GM12878 (cell line): Measurements from ENCODE around the gene PYGM. TPM values are rescaled to one million over a fixed set of nuclear protein-coding genes. Genes with fewer than 3 reads are reported as not detected.

Experiments used
- ATAC-seq: fragments of 200-7000 bp; cut with Tn5 transposase; 3 replicates; pipeline ENCODE4 v1.9.1; 2020; ENCODE audit warnings: mild to moderate bottlenecking, moderate library complexity
- BruUV-seq: library from RNA; stranded (reverse); fragments of 400-500 nt; replicated peaks from 2 replicates; lab custom pipeline; 2021; lab: Mats Ljungman, UMichigan
- CTCF ChIA-PET: fragments of 300-600 bp; sonication (Branson Sonifier 250); formaldehyde crosslinking; extraction: SDS; loops from one replicate; lab custom pipeline; 2021; ENCODE audit warnings: inconsistent platforms; lab: Yijun Ruan, JAX
- POLR2A ChIA-PET: fragments of 350-600 bp; formaldehyde crosslinking; extraction: SDS; loops from one replicate; lab custom pipeline; 2021; ENCODE audit warnings: inconsistent platforms; lab: Charles Lee
- RAD21 ChIA-PET: fragments of 300-600 bp; sonication (Branson Sonifier 250); formaldehyde crosslinking; loops from one replicate; lab custom pipeline; 2023; ENCODE audit warnings: antibody characterized with exemption; ENCODE audit not compliant: unreplicated experiment; lab: Charles Lee
- SMC1A ChIA-PET: fragments of 300-600 bp; sonication (Branson Sonifier 250); formaldehyde crosslinking; loops from one replicate; lab custom pipeline; 2023; ENCODE audit not compliant: unreplicated experiment, uncharacterized antibody; lab: Charles Lee
- DNase-seq: peaks from one replicate; pipeline ENCODE4 v3.0.0-alpha.2; 2011; ENCODE audit warnings: low read depth, low spot score
- FAIRE-seq: peaks from 3 replicates; lab custom pipeline; 2011; peaks lifted over from hg19 to GRCh38; lab: Jason Lieb, UNC
- H2AFZ ChIP-seq: 2 replicates; pipeline ENCODE4 v1.6.0; 2011; ENCODE audit warnings: low read depth, low read length, control low read depth; ENCODE audit not compliant: control insufficient read depth
- H3K27ac ChIP-seq: 2 replicates; pipeline ENCODE4 v1.5.1; 2011; ENCODE audit warnings: control low read depth; ENCODE audit not compliant: control insufficient read depth, insufficient read depth
- H3K27me3 ChIP-seq, 2 experiments: replicated peaks in 1 of 2; 2 replicates each; pipeline versions ENCODE4 v1.6.0 to v1.6.1; 2011; ENCODE audit warnings: low read length in 1 of 2; ENCODE audit not compliant: control insufficient read depth in 2 of 2, insufficient read depth in 2 of 2
- H3K36me3 ChIP-seq, 2 experiments: 2 replicates each; pipeline ENCODE4 v1.5.1; 2011; ENCODE audit warnings: low read length in 1 of 2; ENCODE audit not compliant: control insufficient read depth in 2 of 2, insufficient read depth in 2 of 2
- H3K4me1 ChIP-seq: 2 replicates; pipeline ENCODE4 v1.6.1; 2011; ENCODE audit warnings: mild to moderate bottlenecking, low read length, moderate library complexity, mixed read lengths; ENCODE audit not compliant: control insufficient read depth, insufficient read depth
- H3K4me2 ChIP-seq: 2 replicates; pipeline ENCODE4 v1.6.0; 2011; ENCODE audit warnings: control low read depth; ENCODE audit not compliant: control insufficient read depth, insufficient read depth
- H3K4me3 ChIP-seq: fragments of 200-600 bp; sonication (generic); 2 replicates; pipeline ENCODE4 v1.5.1; 2016
- H3K79me2 ChIP-seq: 2 replicates; pipeline ENCODE4 v1.6.0; 2011; ENCODE audit warnings: low read length; ENCODE audit not compliant: control insufficient read depth, insufficient read depth
- H3K9ac ChIP-seq: 2 replicates; pipeline ENCODE4 v1.8.0; 2011; ENCODE audit warnings: low read length, control low read depth, mixed read lengths; ENCODE audit not compliant: control insufficient read depth, insufficient read depth
- H3K9me3 ChIP-seq: replicated peaks from 3 replicates; pipeline ENCODE4 v1.5.1; 2011; ENCODE audit warnings: mild to moderate bottlenecking, low read length; ENCODE audit not compliant: control insufficient read depth, insufficient read depth
- H4K20me1 ChIP-seq: 2 replicates; pipeline ENCODE4 v1.6.0; 2011; ENCODE audit not compliant: control insufficient read depth, insufficient read depth
- IRF4 ChIP-seq: IDR thresholded peaks from 2 replicates; pipeline ENCODE4 v1.6.1; 2011; ENCODE audit warnings: low read depth, low read length
- KAT2A ChIP-seq: conservative IDR thresholded peaks from 2 replicates; pipeline ENCODE4 v1.6.1; 2011; ENCODE audit warnings: low read depth, low read length; ENCODE audit not compliant: control insufficient read depth
- MTA3 ChIP-seq: IDR thresholded peaks from 2 replicates; pipeline ENCODE4 v1.6.1; 2012; ENCODE audit warnings: low read length, inconsistent platforms, borderline replicate concordance
- NRF1 ChIP-seq: conservative IDR thresholded peaks from 2 replicates; pipeline ENCODE4 v1.6.1; 2011; ENCODE audit warnings: mild to moderate bottlenecking, low read depth, low read length, improper control_type of control experiment
- POLR2A ChIP-seq: IDR thresholded peaks from 2 replicates; pipeline ENCODE4 v1.6.1; 2011; ENCODE audit warnings: low read depth, mild to moderate bottlenecking, low read length
- SMC3 ChIP-seq: IDR thresholded peaks from 2 replicates; pipeline ENCODE4 v1.6.1; 2011; ENCODE audit warnings: low read length, improper control_type of control experiment, borderline replicate concordance
- WRNIP1 ChIP-seq: IDR thresholded peaks from 2 replicates; pipeline ENCODE4 v1.6.1; 2011; ENCODE audit warnings: low read depth, low read length, improper control_type of control experiment, borderline replicate concordance
- ZBED1 ChIP-seq: IDR thresholded peaks from 2 replicates; pipeline ENCODE4 v1.6.1; 2016; ENCODE audit warnings: borderline replicate concordance
- ZNF24 ChIP-seq: fragments of 450-650 bp; IDR thresholded peaks from 2 replicates; pipeline ENCODE4 v1.6.1; 2017; ENCODE audit warnings: antibody characterized with exemption, mild to moderate bottlenecking
- WGBS: methylation state at CpG from one replicate; pipeline ENCODE4 v1.1.6; 2016; ENCODE audit warnings: low lambda C conversion rate; ENCODE audit not compliant: insufficient replicate concordance, insufficient coverage; ENCODE audit errors: missing lambda C conversion rate; 5-methylcytosine and 5-hydroxymethylcytosine counted together
- in situ Hi-C: fragments of 300-500 bp; cut with MboI; formaldehyde crosslinking; loops from 9 replicates; pipeline ENCODE4 v1.14.3; 2018; ENCODE audit warnings: mixed read lengths
- intact Hi-C: fragments of 100-400 bp; cut with micrococcal nuclease; formaldehyde crosslinking; loops from one replicate; pipeline ENCODE4 v1.14.2; 2022; ENCODE audit not compliant: unreplicated experiment
- polyA plus RNA-seq, 11 experiments: library from polyadenylated mRNA; depleted of rRNA in 4 of 11; unstranded in 6 of 11; stranded (reverse) in 5 of 11; fragments of >200 nt; fragmentation: Nextera tagmentation in 4 of 11; fragmentation: Illumina TruSeq in 1 of 11; extraction: Ambion mirVana in 4 of 11; extraction: Trizol in 1 of 11; gene quantifications; 1 replicate in 1 of 11; 2 replicates in 10 of 11; pipeline versions ENCODE4 v1.2.1 to v1.2.3, GENCODE V29; 2011 to 2016; ENCODE audit warnings: inconsistent platforms in 2 of 11, missing spikeins in 2 of 11, low read depth in 1 of 11
- total RNA-seq, 4 experiments: library from RNA; depleted of rRNA in 3 of 4; stranded (reverse); fragments of >200 nt in 3 of 4; fragmentation: Illumina TruSeq in 1 of 4; extraction: Trizol in 1 of 4; gene quantifications; 2 replicates each; pipeline versions ENCODE4 v1.2.1 to v1.2.3, GENCODE V29; 2013 to 2021

PYGM gene
- total and polyA plus RNA-seq, 10 of the 15 experiments (the other 5 are each of a cell fraction or from before 2014, with no cell fraction given), result 0.04 to 3.7 (median 0.27) TPM; not detected in 1

GRCh38 chr11:64710418-64711137, 49.2 kb downstream of the PYGM start:
- no peak overlapping the region for H3K4me2 ChIP-seq
- 34% methylated on average over 13 of the region's 13 CpGs for WGBS
- SMC1A ChIA-PET, result interaction anchor here (0.6 kb wide), 1 partner anchor 431 kb away, joined by 3 read pairs; no protein-coding TSS in a partner anchor
- H3K9me3 ChIP-seq, result no peaks in the 10 kb centered on the region
- POLR2A ChIA-PET, result interaction anchor here (0.5 kb wide), 1 partner anchor 108 kb away, joined by 3 read pairs; no protein-coding TSS in a partner anchor
- H3K4me1 ChIP-seq, result peaks cover 7% of the 10 kb centered on the region
- no peak for DNase-seq
- H3K27ac ChIP-seq, result no peak overlapping the region
- peaks cover 4 to 10% of the 10 kb centered on the region in 2 experiments; a peak in 3 of 4 replicates for H3K27me3 ChIP-seq
- TF ChIP-seq NRF1, result no peak
- no peak for TF ChIP-seq POLR2A
- TF ChIP-seq MTA3, result no peak
- TF ChIP-seq SMC3, result no peak
- TF ChIP-seq IRF4, result no peak
- TF ChIP-seq ZBED1, result no peak
- TF ChIP-seq ZNF24, result no peak
- no peak for TF ChIP-seq KAT2A
- TF ChIP-seq WRNIP1, result no peak
- H3K4me3 ChIP-seq, result no peak overlapping the region
- FAIRE-seq, result no peak
- CTCF ChIA-PET, result interaction anchor here (0.7 kb wide), 1 partner anchor 22 kb away, joined by 3 read pairs; no protein-coding TSS in a partner anchor
- H4K20me1 ChIP-seq, result no peaks in the 10 kb centered on the region
- RAD21 ChIA-PET, result no interaction called here
- H3K36me3 ChIP-seq, result no peaks in the 10 kb centered on the region
- no peak overlapping the region for H3K9ac ChIP-seq
- no TSS peak for BruUV-seq
- H2AFZ ChIP-seq, result no peak overlapping the region
- in situ Hi-C loops, result no loop called here
- no peaks in the 10 kb centered on the region for H3K79me2 ChIP-seq
- intact Hi-C loops, result no loop called here
- no peak for ATAC-seq
